ENCODE results near the gene MRPL55.
A peak's percentile ranks its signal among the peaks of the same experiment; 100 is the strongest.

MRPL55 gene

GRCh38 chr1:228066891-228067654 is 42.0 kb downstream of the MRPL55 start:
- DNase-seq: no peak

GRCh38 chr1:228066416-228066815 is 42.7 kb downstream of the MRPL55 start:
- peak; percentile 20 for DNase-seq

GRCh38 chr1:228065543-228066347 is 43.4 kb downstream of the MRPL55 start:
- no peak for DNase-seq

- DNase-seq: no peak
Measured at GRCh38 chr1:228064741-228065542, 44.2 kb downstream of the MRPL55 start.

- no peak for DNase-seq
Measured at GRCh38 chr1:228064296-228064695, 44.8 kb downstream of the MRPL55 start.

GRCh38 chr1:228063251-228064191 is 45.6 kb downstream of the MRPL55 start:
- DNase-seq: no peak

GRCh38 chr1:228062812-228063211 is 46.3 kb downstream of the MRPL55 start:
- DNase-seq: peak; percentile 18

GRCh38 chr1:228062085-228062791 is 46.9 kb downstream of the MRPL55 start:
- DNase-seq: no peak

GRCh38 chr1:228061411-228062084 is 47.6 kb downstream of the MRPL55 start:
- DNase-seq: no peak

- DNase-seq: peak; percentile 53
Measured at GRCh38 chr1:228060458-228061190, 48.5 kb downstream of the MRPL55 start.

- DNase-seq: peak; percentile 96
Measured at GRCh38 chr1:228059634-228060457, 49.3 kb downstream of the MRPL55 start.

GRCh38 chr1:228058949-228059633 is 50.0 kb downstream of the MRPL55 start:
- peak; percentile 93 for DNase-seq

GRCh38 chr1:228058172-228058948 is 50.7 kb downstream of the MRPL55 start:
- no peak for DNase-seq

Data from DMS53 (cell line).